ENCODE results near the gene LBHD1. TPM values are rescaled to one million over a fixed set of nuclear protein-coding genes. Genes with fewer than 3 reads are reported as not detected.

The LBHD1 gene
- total and polyA plus RNA-seq, 2 of the 13 experiments (the other 11 are each of a cell fraction or from before 2014, with no cell fraction given): 3.2 to 3.7 TPM

- TF ChIP-seq KAT7 (CRISPR knock-in tag; IDR thresholded peaks at IDR 0.05; ENCODE audit: borderline replicate concordance) (peak; percentile 75; the same call in 1 of the 2 replicates), ZNF790 (CRISPR knock-in tag; IDR thresholded peaks at IDR 0.05; ENCODE audit: borderline replicate concordance) (no peak; the same call in 1 of the 2 replicates), ZNF292 (CRISPR knock-in tag; IDR thresholded peaks at IDR 0.05; ENCODE audit: borderline replicate concordance, low read depth) (0 out of 2 replicates have a peak, but pooled peaks have one; percentile 33), ZNF569 (CRISPR knock-in tag; IDR thresholded peaks at IDR 0.05; ENCODE audit: borderline replicate concordance) (no peak), XRCC5 (optimal IDR thresholded peaks at IDR 0.05; ENCODE audit: low read length) (peak; percentile 31), SALL2 (CRISPR knock-in tag; IDR thresholded peaks at IDR 0.05) (peak; percentile 37; the same call in 1 of the 2 replicates), CREB1 (IDR thresholded peaks at IDR 0.05) (peak; percentile 76), CREB1 (CRISPR knock-in tag; IDR thresholded peaks at IDR 0.05) (peak; percentile 93), ZNF484 (CRISPR knock-in tag; IDR thresholded peaks at IDR 0.05; ENCODE audit: borderline replicate concordance, low read depth) (no peak), SETDB1 (CRISPR knock-in tag; IDR thresholded peaks at IDR 0.05; ENCODE audit: borderline replicate concordance) (no peak), ZNF143 (CRISPR knock-in tag; IDR thresholded peaks at IDR 0.05) (no peak), NCOA1 (CRISPR knock-in tag; IDR thresholded peaks at IDR 0.05) (peak; percentile 63; the same call in 1 of the 2 replicates), REPIN1 (CRISPR knock-in tag; IDR thresholded peaks at IDR 0.05; ENCODE audit: borderline replicate concordance, low read depth) (peak; percentile 38; the same call in 1 of the 2 replicates), HINFP (CRISPR knock-in tag; IDR thresholded peaks at IDR 0.05; ENCODE audit: low read depth) (0 out of 2 replicates have a peak, but pooled peaks have one; percentile 22), SP1 (IDR thresholded peaks at IDR 0.05) (no peak), SP1 (CRISPR knock-in tag; IDR thresholded peaks at IDR 0.05) (peak; percentile 73), DMAP1 (CRISPR knock-in tag; IDR thresholded peaks at IDR 0.05) (peak; percentile 90), JDP2 (CRISPR knock-in tag; IDR thresholded peaks at IDR 0.05; ENCODE audit: borderline replicate concordance) (no peak), ZNF563 (CRISPR knock-in tag; IDR thresholded peaks at IDR 0.05) (peak; percentile 89), ZBTB2 (CRISPR knock-in tag; IDR thresholded peaks at IDR 0.05; ENCODE audit: low read depth) (peak; percentile 54; the same call in 1 of the 2 replicates), RFXANK (CRISPR knock-in tag; IDR thresholded peaks at IDR 0.05) (0 out of 2 replicates have a peak, but pooled peaks have one; percentile 34), FOXC1 (CRISPR knock-in tag; IDR thresholded peaks at IDR 0.05; ENCODE audit: borderline replicate concordance) (peak; percentile 61)
Measured at GRCh38 chr11:62645946-62646824, 25.9 kb downstream of the LBHD1 start, which contains the start of gene GANAB (continued).

All from HepG2 (cell line).